Motor neuron (in vitro differentiated cells): ENCODE results near the gene YIPF7. TPM values are rescaled to one million over a fixed set of nuclear protein-coding genes. Genes with fewer than 3 reads are reported as not detected.

ENCODE experiments used
- ATAC-seq, 8 experiments: fragments of 200-7000 bp; cut with Tn5 transposase; replicated peaks in 6 of 8; 2 replicates each; pipeline ENCODE4 v1.8.0; 2021; ENCODE audit warnings: mild to moderate bottlenecking in 8 of 8, moderate library complexity in 8 of 8
- H3K27ac ChIP-seq, 2 donors: fragments of 250-450 bp; sonication (Bioruptor Pico); 2 replicates each; pipeline ENCODE4 v1.9.0; 2021; ENCODE audit warnings: antibody characterized with exemption in 2 of 2, mild to moderate bottlenecking in 2 of 2, moderate library complexity in 1 of 2
- H3K4me1 ChIP-seq, 2 donors: fragments of 250-450 bp; sonication (Bioruptor Pico); replicated peaks in 1 of 2; 2 replicates each; pipeline ENCODE4 v1.6.1; 2021; ENCODE audit warnings: antibody characterized with exemption in 2 of 2, mild to moderate bottlenecking in 2 of 2, moderate library complexity in 1 of 2
- H3K4me3 ChIP-seq, 5 donors: fragments of 250-450 bp; sonication (Bioruptor Pico); 2 replicates each; pipeline ENCODE4 v1.9.0; 2021; ENCODE audit warnings: antibody characterized with exemption in 5 of 5, mild to moderate bottlenecking in 5 of 5, moderate library complexity in 4 of 5
- WGBS, 10 experiments: fragments of 450-650 bp; shearing (Covaris generic); methylation state at CpG; one replicate each; pipeline ENCODE4 v1.0.0; 2022; 5-methylcytosine and 5-hydroxymethylcytosine counted together
- in situ Hi-C, 9 experiments: fragments of 400-800 bp; cut with MboI; loops; one replicate each; pipeline ENCODE4 v1.15.0; 2021; ENCODE audit warnings: low sequenced_read_pairs in 9 of 9, low pct_unique_long_range_greater_than_20kb in 2 of 9; ENCODE audit not compliant: unreplicated experiment in 9 of 9
- total RNA-seq, 8 experiments: library from RNA; unstranded; fragments of 300-600 nt; gene quantifications; 2 replicates each; pipeline versions ENCODE4 v1.2.3 to v1.2.4, GENCODE V29; 2022

Gene YIPF7
- total RNA-seq, 8 experiments from 2014 or later = 0.18 to 0.71 (median 0.39) TPM; not detected in 4

DNA sequence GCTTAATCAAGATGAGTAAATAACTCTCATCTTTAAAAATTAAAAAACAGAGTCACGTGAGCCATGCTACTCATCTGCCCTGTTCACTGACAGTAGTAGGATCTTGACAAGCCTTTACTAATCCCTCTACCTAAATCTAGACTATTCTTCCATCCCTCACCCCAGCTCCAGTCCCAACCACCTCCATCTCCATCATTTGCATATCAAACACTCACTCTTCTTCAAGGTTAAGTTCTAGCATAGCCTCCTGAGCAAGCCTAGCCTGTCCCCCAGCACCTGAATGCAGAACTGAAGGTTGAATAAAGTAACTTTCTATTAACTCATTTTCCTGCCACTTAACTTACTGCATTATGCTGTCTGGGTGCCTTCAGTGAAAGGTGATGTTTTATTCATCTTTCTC is 72.5 kb downstream of the YIPF7 start:
- WGBS, 10 experiments = 0 to 58% (median 0%) methylated on average over 1 of the region's 1 CpG; no CpG with 5 or more reads in 4 of the 10 experiments
- ATAC-seq = no peak
- H3K27ac ChIP-seq = no peak overlapping the region
- in situ Hi-C loops = no loop called here
- H3K4me1 ChIP-seq = no peaks in the 10 kb centered on the region
- no peak overlapping the region for H3K4me3 ChIP-seq

Other genes starting within 250 kb of the YIPF7 start
- gene KCTD8, start 202.8 kb downstream of the YIPF7 start, total RNA-seq = 1 to 10 TPM in 5 of 8 experiments, not detected in 3; 1.2 to 2.7 (median 2.4) TPM
- gene GUF1, start 26.8 kb upstream of the YIPF7 start, total RNA-seq = 10 to 100 TPM; 17.9 to 37.7 (median 25.1) TPM
- gene GNPDA2, start 74.9 kb upstream of the YIPF7 start, total RNA-seq = 10 to 100 TPM; 16.3 to 56.5 (median 25.1) TPM